ENCODE measurements around the gene COL23A1.

- TF ChIP-seq, protein P1, sequence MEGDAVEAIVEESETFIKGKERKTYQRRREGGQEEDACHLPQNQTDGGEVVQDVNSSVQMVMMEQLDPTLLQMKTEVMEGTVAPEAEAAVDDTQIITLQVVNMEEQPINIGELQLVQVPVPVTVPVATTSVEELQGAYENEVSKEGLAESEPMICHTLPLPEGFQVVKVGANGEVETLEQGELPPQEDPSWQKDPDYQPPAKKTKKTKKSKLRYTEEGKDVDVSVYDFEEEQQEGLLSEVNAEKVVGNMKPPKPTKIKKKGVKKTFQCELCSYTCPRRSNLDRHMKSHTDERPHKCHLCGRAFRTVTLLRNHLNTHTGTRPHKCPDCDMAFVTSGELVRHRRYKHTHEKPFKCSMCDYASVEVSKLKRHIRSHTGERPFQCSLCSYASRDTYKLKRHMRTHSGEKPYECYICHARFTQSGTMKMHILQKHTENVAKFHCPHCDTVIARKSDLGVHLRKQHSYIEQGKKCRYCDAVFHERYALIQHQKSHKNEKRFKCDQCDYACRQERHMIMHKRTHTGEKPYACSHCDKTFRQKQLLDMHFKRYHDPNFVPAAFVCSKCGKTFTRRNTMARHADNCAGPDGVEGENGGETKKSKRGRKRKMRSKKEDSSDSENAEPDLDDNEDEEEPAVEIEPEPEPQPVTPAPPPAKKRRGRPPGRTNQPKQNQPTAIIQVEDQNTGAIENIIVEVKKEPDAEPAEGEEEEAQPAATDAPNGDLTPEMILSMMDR (IDR thresholded peaks at IDR 0.05) = no peak
- TF ChIP-seq POLR2A (IDR thresholded peaks at IDR 0.05) = no peak
Observed at GRCh38 chr5:178198706-178199105, 391.5 kb downstream of the COL23A1 start.

Data from lower leg skin (tissue), 3 donors.